HG03025 (cell line): ENCODE results near the gene SPATS2.
A peak's percentile ranks its signal among the peaks of the same experiment; 100 is the strongest.
"Not testable (repeated sequence)": the region's sequence is repeated elsewhere in the genome, so short reads cannot be mapped to it uniquely, and the experiment has no call there.

ENCODE experiments used
- ATAC-seq: cut with Tn5 transposase; IDR thresholded peaks from one replicate; pipeline ENCODE4 v1.9.1; 2021; ENCODE audit warnings: mild to moderate bottlenecking, moderate library complexity; ENCODE audit not compliant: unreplicated experiment, low FRiP score

Gene SPATS2

DNA sequence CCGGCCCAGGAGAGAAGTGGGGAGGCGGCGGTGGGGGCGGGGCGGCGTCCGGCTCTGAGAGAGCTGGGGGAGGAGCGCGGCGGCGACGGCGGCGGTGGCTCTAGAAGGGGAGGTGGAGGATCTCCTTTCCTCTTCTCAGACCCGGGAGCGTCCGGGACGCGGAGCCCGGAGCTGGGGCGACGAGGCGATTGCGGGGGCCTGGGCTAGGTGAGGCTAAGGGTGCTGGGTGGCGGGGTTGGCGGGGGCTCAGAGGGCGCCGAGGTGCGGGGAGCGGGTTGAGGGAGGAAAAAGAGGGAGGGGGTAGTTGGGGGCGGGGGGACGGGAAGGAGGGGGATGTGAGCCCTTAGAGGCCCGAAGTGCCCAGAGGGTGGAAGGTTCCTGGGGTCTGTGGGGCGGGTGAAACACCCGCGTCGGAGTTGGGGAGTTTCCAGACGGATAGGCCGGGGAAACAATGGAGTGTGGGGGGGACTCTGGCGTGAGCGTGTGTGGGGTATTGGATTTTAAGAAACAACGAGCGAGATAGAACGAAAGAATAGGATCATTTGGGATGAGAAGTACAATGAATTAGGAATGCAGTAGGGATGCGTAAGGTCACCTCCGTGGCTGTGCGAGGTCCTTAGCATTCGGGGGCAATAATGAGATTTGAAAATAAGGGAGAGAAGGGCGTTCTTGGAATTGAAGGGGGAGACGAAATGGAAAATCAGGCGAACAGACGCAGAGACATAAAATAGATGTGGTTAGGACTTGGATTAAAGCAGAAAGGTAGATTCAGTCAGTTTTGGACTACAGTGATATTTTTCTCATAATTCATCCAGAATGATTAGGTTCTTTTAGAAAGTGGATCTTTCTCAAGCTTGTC lies at the start of gene SPATS2:
Gene SPATS2 (plus strand): TSS at position 82 of the 859 bp plus-strand sequence. CDS start 93,551 bp downstream, outside the sequence.
- no peak for ATAC-seq

DNA sequence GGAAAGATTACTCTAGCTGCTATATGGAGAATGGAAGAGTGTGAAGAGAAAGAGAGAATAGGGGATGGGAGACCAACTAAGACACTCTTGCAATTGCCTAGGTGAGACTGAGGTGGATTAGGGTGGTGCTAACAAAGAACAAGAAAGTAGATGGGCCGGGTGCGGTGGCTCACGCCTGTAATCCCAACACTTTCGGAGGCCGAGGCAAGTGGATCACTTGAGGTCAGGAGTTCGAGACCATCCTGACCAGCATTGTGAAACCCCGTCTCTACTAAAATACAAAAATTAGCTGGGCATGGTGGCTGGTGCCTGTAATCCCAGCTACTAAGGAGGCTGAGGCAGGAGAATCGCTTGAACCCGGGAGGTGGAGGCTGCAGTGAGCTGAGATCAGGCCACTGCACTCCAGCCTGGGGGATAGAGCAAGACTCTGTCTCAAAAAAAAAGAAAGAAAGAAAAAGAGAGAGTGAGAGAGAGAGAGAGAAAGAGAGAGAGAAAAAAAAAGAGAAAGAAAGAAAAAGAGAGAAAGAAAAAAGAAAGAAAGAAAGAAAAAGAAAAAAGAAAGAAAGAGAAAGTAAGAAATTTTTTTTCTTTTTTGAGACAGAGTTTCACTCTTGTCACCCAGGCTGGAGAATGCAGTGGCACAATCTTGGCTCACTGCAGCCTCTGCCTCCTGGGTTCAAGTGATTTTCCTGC lies 46.7 kb upstream of the SPATS2 start:
- not testable (repeated sequence) for ATAC-seq

DNA sequence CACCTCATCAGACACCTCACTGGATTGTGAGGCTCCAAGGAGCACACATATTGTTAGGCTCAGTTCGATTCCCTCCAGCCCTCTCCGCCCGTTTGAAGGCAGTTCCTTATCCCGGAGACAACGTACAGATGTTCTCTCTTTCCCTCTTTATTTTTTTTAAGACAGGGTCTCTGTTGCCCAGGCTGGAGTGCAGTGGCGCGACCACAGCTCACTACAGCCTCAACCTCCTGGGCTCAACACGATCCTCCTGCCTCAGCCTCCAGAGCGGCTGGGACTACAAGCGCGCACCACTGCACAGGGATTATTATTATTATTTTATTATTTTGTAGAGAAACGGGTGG lies 44.9 kb upstream of the SPATS2 start:
- ATAC-seq = no peak

DNA sequence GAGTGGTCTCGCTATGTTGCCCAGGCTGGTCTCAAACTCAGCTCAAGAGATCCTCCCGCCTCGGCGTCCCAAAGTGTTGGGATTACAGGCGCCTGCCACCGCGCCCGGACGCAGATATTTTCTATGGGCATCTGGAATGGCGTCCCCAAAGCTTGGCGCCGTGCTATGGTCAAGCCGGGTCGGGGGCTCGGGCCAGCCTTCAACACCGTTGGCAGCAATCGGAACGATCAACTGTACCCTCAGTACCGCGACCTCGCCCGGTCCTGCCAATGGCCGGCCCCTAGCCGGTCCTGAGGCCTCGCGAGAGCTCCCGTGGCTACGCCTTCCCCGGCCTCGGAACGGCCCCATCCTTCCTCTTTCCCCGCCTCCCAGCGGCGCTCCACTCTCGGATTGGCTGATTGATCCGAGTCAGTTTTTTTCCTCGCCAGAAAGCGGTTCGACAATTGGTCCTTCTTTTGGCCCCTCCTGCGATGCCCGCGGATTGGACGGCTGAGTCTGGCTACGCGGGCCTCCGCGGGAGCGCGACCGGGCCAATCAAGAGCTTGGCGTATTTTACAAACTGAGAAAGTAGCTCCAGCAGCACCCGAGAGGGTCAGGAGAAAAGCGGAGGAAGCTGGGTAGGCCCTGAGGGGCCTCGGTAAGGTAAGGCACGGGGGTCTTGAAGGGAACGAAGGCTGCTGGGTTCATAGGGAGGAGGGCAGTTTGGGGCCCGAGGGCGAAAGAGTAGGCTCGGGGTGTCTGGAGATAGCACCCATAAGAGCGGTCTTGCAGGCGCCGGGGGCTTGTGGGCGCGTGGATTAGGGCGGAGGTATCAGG lies 44.3 kb upstream of the SPATS2 start, which contains the start of gene TROAP:
Gene TROAP (plus strand): TSS at position 548 of the 816 bp plus-strand sequence. CDS start 354 bp downstream, outside the sequence.
- ATAC-seq = peak; percentile 93

DNA sequence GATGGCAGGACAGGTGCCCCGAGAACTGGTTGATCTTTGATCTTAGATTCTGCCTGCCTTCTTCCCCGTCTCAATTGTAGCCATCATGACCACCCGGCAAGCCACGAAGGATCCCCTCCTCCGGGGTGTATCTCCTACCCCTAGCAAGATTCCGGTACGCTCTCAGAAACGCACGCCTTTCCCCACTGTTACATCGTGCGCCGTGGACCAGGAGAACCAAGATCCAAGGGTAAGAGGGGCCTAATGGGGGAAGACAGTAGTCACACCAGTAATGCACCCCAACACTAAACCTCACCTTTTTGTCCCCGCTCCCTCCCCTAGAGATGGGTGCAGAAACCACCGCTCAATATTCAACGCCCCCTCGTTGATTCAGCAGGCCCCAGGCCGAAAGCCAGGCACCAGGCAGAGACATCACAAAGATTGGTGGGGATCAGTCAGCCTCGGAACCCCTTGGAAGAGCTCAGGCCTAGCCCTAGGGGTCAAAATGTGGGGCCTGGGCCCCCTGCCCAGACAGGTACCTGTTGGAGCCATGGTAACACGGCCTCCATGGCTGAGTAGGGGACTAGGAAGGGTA lies 43.7 kb upstream of the SPATS2 start:
- ATAC-seq = no peak

DNA sequence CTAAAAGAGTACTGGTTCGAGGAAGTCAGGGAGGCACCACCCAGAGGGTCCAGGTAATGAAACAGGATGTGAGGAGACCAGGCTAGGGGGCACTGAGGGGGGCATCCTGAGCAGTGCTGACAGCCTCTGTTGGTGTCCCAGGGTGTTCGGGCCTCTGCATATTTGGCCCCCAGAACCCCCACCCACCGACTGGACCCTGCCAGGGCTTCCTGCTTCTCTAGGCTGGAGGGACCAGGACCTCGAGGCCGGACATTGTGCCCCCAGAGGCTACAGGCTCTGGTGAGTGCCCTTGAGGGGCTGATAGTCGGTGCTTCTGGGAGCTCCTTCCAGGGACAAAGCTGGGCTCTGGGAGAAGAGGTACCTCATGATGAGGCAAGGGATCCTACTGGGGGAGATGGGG lies 41.7 kb upstream of the SPATS2 start:
- no peak for ATAC-seq

DNA sequence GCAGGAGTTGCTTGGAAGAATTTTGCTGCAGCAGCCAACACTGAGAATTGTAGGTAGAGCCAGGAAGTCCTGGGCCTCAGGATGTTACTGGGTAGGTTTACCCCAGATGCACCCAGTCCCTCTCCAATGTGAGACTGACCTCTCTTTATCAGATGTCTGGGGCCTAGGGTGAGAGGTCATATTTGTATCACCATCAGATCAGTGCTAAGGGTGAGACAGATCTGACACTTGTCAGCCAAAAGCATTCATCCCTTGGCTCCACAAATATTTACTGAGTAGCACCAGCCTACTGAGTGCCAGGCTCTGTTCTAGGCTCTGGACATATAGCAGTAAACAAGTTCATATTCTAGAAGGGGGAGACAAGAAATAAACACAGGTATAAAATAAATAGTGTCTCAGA lies 39.9 kb upstream of the SPATS2 start:
- no peak for ATAC-seq

DNA sequence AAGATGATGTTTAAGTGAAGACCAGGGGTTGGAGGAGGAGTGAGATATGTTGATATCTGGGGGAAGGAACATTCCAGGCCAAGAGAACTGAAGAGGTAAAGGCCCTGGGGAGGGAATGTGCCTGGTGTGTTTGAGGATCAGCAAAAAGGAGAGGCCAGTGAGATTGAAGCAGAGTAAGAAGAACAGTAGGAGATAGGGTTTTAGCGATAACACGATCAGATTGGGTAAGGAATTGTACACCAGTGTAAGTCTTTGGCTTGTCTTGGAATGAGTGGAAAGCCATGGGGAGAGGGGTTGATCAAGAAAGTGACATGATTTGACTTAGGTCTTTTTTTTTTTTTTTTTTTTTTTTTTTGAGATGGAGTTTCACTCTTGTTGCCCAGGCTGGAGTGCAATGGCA lies 39.4 kb upstream of the SPATS2 start:
- ATAC-seq = no peak

DNA sequence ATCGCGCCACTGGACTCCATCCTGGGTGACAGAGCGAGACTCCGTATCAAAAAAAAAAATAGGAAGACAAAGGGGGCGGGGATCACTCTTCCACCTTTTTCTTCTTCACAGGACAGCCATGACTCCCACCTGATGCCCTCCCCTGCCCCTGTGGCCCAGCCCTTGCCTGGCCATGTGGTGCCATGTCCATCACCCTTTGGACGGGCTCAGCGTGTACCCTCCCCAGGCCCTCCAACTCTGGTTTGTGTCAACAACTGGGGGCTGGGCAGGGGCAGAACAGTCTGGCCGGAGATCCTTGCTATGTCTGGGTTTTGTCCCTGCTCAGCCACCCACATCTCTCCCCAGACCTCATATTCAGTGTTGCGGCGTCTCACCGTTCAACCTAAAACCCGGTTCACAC lies 38.4 kb upstream of the SPATS2 start:
- no peak for ATAC-seq

DNA sequence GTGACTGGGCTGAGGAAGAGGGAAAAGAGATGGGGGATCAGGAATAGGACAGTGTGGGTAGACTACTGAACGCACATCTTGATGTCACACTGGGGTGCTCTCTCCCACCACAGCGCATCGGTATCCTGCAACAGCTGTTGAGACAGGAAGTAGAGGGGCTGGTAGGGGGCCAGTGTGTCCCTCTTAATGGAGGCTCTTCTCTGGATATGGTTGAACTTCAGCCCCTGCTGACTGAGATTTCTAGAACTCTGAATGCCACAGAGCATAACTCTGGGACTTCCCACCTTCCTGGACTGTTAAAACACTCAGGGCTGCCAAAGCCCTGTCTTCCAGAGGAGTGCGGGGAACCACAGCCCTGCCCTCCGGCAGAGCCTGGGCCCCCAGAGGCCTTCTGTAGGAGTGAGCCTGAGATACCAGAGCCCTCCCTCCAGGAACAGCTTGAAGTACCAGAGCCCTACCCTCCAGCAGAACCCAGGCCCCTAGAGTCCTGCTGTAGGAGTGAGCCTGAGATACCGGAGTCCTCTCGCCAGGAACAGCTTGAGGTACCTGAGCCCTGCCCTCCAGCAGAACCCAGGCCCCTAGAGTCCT lies 37.1 kb upstream of the SPATS2 start:
- ATAC-seq = no peak

DNA sequence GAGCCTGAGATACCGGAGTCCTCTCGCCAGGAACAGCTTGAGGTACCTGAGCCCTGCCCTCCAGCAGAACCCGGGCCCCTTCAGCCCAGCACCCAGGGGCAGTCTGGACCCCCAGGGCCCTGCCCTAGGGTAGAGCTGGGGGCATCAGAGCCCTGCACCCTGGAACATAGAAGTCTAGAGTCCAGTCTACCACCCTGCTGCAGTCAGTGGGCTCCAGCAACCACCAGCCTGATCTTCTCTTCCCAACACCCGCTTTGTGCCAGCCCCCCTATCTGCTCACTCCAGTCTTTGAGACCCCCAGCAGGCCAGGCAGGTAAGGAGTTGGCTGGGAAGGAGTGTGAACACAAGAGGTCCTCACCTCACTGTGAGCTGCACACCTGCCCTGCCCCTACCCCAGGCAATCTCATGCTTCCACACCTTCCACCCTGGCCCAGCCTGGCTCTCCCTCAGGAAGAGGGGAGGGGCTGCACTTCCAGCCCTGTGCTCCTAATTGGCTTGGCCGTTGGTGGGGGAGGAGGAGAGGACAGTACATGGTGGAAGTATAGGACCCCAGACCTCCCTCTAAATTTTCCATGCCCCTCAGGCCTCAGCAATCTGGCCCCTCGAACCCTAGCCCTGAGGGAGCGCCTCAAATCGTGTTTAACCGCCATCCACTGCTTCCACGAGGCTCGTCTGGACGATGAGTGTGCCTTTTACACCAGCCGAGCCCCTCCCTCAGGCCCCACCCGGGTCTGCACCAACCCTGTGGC lies 36.5 kb upstream of the SPATS2 start:
- no peak for ATAC-seq

DNA sequence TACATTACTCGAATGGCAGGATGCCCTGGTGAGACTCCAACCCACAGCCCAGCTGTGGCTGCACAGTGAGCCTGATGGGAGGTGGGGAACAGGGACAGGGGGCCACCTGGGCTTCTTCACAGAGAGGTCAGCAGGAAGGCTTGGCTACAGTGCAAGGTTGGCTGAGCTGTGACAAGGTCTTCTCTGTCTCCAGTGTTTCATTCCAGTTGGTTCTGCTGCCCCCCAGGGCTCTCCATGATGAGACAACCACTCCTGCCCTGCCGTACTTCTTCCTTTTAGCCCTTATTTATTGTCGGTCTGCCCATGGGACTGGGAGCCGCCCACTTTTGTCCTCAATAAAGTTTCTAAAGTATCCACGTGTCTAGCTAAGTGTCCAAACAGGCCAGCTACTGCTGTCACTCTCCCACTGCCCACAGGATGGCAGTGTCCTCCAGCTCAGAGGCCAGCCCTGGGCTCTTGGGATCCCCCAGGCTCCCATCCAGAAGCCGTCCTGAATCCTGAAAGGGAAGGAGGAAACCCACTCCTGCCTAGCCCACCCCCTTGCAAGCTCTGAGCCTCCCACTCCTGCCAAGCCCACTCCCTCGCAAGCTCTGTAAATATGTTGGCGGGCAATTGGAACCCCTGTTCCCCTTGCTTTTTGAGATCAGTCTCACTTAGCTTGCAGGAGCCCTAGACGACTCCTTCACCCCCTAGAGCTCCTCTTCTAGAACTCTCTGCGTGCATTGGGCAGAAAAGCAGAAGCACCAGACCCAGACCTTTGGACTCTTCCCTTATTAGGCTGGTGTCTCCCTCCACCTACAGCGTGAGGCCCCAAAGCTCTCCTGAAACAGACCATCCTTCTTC lies 35.7 kb upstream of the SPATS2 start:
- no peak for ATAC-seq

DNA sequence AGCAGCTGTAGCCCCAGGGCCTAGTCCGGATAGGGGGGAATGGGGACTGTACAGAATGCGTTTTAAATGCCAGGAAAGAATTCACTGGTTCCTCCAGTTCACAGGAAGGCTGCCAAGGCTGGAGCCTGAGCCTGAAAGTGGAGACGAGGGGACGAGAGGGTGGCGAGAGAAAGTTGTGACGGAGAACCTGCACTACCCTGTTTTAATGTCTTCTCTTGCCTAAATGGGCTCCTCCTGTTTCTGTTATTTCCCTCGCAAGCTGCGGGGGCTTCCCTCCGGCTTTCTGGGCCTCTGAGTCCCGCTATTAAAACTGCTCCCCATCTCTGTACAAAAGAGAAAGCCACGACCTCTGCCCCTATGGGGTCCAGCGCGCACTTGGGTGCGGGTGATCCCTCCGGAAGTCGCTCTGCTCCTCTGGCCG lies 34.8 kb upstream of the SPATS2 start:
- no peak for ATAC-seq

DNA sequence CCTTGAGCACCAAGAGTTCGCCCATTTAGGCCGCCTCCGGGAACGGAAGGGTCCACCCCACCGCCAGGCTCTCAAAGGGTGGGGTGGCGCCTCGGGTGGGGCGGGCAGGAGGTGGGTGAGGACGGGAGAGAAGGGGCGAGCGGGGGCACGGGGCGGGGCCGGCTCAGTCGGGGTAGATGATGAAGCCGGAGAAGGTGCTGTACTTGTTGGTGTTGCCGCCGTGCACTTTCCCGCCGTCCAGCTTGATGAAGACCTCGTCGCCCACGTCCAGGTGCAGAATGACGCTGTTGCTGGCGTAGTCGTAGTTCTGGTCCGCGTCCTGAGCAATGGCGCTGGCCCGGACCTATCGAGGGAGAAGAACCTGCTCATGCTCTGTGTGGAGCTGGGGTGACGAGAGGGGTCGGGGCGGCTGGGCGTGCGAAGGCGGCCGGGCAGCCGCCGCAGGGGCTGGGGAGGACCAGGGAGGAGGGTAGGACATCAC lies 34.3 kb upstream of the SPATS2 start:
- ATAC-seq = no peak

DNA sequence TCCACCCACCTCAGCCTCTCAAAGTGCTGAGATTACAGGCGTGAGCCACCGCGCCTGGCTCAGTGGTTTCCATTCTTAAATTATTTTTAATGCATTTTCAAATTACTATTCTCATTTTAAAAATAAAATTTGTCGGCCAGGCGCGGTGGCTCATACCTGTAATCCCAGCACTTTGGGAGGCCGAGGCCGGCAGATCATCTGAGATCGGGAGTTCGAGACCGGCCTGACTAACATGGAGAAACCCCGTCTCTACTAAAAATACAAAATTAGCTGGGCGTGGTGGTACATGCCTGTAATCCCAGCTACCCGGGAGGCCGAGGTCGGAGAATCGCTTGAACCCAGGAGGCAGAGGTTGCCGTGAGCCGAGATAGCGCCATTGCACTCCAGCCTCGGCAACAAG lies 33.5 kb upstream of the SPATS2 start:
- not testable (repeated sequence) for ATAC-seq

DNA sequence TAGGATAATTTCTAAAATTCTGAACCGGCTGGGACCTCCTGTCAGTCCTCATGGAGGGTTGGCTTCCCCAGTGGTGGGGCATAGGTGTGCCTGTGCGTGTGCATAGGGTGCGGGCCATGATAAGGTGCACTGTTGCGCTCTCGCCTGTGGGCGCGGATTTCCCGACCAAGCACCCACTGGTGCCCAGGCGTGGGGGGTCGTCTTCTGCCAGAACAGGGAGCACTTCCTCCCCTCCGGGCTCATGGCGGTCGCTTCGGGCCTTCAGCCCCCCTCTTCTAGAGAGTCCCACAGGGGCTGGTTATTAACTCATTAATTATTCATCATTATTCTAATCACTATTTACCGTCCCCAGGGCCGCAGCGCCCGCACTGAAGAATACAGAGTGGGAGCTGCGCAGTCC lies 33.0 kb upstream of the SPATS2 start:
- ATAC-seq = no peak

DNA sequence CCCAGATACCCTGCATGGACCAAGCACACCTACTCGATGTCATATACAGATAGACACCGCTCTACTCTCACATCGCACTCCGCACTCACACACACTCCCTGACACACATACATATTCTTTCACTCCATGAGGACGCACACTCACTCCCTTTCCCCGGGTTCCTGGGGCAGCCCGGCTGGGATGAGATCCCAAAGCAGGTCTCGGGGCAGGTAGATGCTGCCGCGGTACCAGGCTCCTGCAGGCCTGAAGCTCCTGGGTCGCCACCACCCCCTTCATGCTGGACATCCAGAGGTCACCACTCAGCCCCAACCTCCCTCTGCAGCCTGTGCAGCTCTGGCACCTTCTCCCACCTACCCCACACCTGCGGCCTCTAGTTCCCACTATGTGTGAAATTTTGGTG lies 32.6 kb upstream of the SPATS2 start:
- no peak for ATAC-seq

DNA sequence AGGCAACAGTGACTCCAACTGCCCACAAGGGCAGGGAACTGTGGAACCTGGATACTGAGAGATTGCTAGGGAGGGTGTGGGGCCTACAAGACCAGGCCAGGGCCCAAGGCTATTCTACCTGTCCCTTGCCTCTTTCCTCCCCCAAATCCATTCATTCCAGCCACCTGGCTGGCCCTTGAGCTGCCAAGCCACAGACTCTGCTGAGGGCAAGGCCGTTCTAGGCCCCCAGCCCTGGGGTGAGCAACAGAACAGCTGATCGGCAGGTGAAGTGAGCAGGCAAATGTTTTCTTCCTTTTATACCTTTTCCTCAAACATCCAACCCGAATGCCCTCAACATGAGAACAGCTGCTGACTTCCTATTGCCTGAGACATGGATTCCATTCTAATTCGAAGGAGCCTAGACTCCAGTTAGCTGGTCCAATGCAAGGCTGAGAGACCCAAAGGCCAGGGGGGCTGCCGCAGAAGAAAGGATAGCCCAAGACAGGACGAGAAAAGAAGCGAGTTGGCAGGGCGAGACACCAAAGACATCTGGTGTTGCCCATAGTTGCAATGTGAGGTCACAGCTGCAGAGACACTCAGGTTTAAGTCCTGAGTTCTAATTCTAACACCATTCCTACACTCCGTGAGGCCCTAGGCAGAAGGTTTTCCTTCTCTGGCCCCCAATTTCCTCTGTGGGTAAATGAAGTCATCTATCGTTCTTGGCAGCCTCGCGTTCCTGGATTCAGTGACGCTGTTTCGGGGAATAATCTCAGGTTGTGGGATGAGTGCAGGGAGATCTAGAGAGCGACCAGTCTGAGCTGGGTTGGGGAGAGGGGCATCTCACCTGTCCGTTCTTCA lies 31.9 kb upstream of the SPATS2 start:
- ATAC-seq = no peak
